Breast epithelium (tissue), 3 donors: Measurements from ENCODE around the gene NAT9.

Experiments
- CTCF ChIP-seq, 3 donors: fragments of 450-650 bp; IDR thresholded peaks; one replicate each; pipeline ENCODE4 v1.5.1; 2016 to 2017; ENCODE audit warnings: antibody characterized with exemption in 3 of 3, mild to moderate bottlenecking in 3 of 3, moderate library complexity in 3 of 3
- POLR2A ChIP-seq: fragments of 450-650 bp; IDR thresholded peaks from one replicate; pipeline ENCODE4 v1.6.1; 2016; ENCODE audit warnings: antibody characterized with exemption, mild to moderate bottlenecking, moderate library complexity
- POLR2AphosphoS5 ChIP-seq, 3 donors: sonication (generic); formaldehyde crosslinking; IDR thresholded peaks; one replicate each; pipeline ENCODE4 v1.6.1; 2017; ENCODE audit warnings: antibody characterized with exemption in 3 of 3

DNA sequence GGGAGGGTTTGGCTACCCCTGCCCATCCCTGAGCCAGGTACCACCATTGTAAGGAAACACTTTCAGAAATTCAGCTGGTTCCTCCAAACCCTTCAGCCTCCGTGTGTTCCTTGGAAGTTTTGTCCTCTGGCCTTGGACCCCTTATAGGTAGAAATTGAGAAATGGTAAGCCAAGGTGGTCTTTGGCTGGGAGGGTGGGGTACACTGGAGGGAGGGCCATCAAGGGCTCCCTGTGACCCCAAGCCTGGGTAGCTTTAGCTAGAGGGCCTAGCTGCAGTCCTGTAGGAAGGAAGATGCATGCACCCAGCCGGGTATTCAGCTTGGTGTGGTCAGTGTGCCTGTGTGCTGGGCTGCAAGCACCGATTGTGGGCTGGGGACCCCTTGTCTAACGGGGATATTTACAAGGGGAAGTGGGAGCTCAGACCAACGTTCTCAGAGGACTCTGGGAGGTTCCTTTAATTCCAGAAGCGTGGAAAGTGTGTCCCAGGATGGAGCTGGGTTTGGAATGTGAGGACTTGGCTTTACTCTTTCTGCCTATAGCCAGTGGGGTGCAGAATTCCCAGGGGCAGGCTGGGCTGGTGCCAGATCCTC is 6.8 kb downstream of the NAT9 start:
- no peak for TF ChIP-seq POLR2AphosphoS5 (IDR thresholded peaks at IDR 0.05)
- TF ChIP-seq CTCF (IDR thresholded peaks at IDR 0.05) = no peak
- no peak for TF ChIP-seq POLR2A
